Hepatocyte (in vitro differentiated cells): ENCODE data around the gene FAM193A. TPM values are rescaled to one million over a fixed set of nuclear protein-coding genes. Genes with fewer than 3 reads are reported as not detected.
"Not testable (repeated sequence)": the region's sequence is repeated elsewhere in the genome, so short reads cannot be mapped to it uniquely, and the experiment has no call there.

Source experiments
- DNase-seq: peaks from one replicate; pipeline ENCODE4 v3.0.0-alpha.2; 2016; ENCODE audit warnings: low spot score
- H2AFZ ChIP-seq: fragments of 200-600 bp; sonication (generic); 2 replicates; pipeline ENCODE4 v1.6.0; 2016; ENCODE audit warnings: antibody characterized with exemption, mild to moderate bottlenecking
- H3K27ac ChIP-seq: fragments of 200-600 bp; sonication (generic); 2 replicates; pipeline ENCODE4 v1.5.1; 2016; ENCODE audit warnings: mild to moderate bottlenecking
- H3K27me3 ChIP-seq: fragments of 200-600 bp; sonication (generic); 2 replicates; pipeline ENCODE4 v1.6.1; 2016
- H3K36me3 ChIP-seq: fragments of 200-600 bp; sonication (generic); replicated peaks from 2 replicates; pipeline ENCODE4 v1.5.1; 2016; ENCODE audit warnings: low read depth; ENCODE audit not compliant: insufficient read depth
- H3K4me1 ChIP-seq: fragments of 200-600 bp; sonication (generic); 2 replicates; pipeline ENCODE4 v1.5.1; 2016; ENCODE audit warnings: mild to moderate bottlenecking, moderate library complexity; ENCODE audit not compliant: insufficient read depth
- H3K4me2 ChIP-seq: fragments of 200-600 bp; sonication (generic); 2 replicates; pipeline ENCODE4 v1.6.0; 2016
- H3K4me3 ChIP-seq: fragments of 200-600 bp; sonication (generic); 2 replicates; pipeline ENCODE4 v1.5.1; 2016; ENCODE audit warnings: mild to moderate bottlenecking
- H3K79me2 ChIP-seq: fragments of 200-600 bp; sonication (generic); 2 replicates; pipeline ENCODE4 v1.6.0; 2017; ENCODE audit warnings: mild to moderate bottlenecking
- H3K9me2 ChIP-seq: fragments of 200-600 bp; sonication (generic); replicated peaks from 2 replicates; pipeline ENCODE4 v1.6.0; 2017; ENCODE audit warnings: mild to moderate bottlenecking; ENCODE audit not compliant: insufficient read depth
- H3K9me3 ChIP-seq: fragments of 200-600 bp; sonication (generic); 2 replicates; pipeline ENCODE4 v1.5.1; 2016; ENCODE audit warnings: low read depth, mild to moderate bottlenecking
- H4K20me1 ChIP-seq: fragments of 200-600 bp; sonication (generic); 2 replicates; pipeline ENCODE4 v1.6.0; 2016; ENCODE audit warnings: mild to moderate bottlenecking; ENCODE audit not compliant: insufficient read depth, poor library complexity, severe bottlenecking
- CTCF ChIP-seq: fragments of 200-600 bp; sonication (generic); IDR thresholded peaks from 2 replicates; pipeline ENCODE4 v1.5.1; 2016; ENCODE audit warnings: antibody characterized with exemption, mild to moderate bottlenecking; ENCODE audit not compliant: poor library complexity
- EZH2 ChIP-seq: fragments of 200-600 bp; sonication (generic); IDR thresholded peaks from 2 replicates; pipeline ENCODE4 v1.6.1; 2016; ENCODE audit warnings: antibody characterized with exemption, mild to moderate bottlenecking, borderline replicate concordance
- EZH2phosphoT487 ChIP-seq: fragments of 200-600 bp; sonication (generic); IDR thresholded peaks from one replicate; pipeline ENCODE4 v1.6.1; 2018; ENCODE audit warnings: antibody characterized with exemption, mild to moderate bottlenecking, low read depth, moderate library complexity; ENCODE audit not compliant: unreplicated experiment, severe bottlenecking
- WGBS: methylation state at CpG from one replicate; pipeline ENCODE4 v1.1.6; 2016; ENCODE audit warnings: low lambda C conversion rate; ENCODE audit errors: missing lambda C conversion rate; 5-methylcytosine and 5-hydroxymethylcytosine counted together
- polyA plus RNA-seq: library from polyadenylated mRNA; unstranded; fragments of >200 nt; fragmentation: Nextera tagmentation; extraction: Ambion mirVana; gene quantifications from 2 replicates; pipeline ENCODE4 v1.2.1, GENCODE V29; 2016
- small RNA-seq: library from RNA; depleted of rRNA; stranded (forward); fragments of <200 nt; gene quantifications from one replicate; pipeline ENCODE3, GENCODE V24; 2014
- total RNA-seq: library from RNA; depleted of rRNA; stranded (reverse); fragments of >200 nt; gene quantifications from 2 replicates; pipeline ENCODE4 v1.2.3, GENCODE V29; 2014

Gene FAM193A
- total and polyA plus RNA-seq, 2 experiments from 2014 or later: 11.4 to 15.8 TPM

- Histone ChIP-seq H2AFZ (no peak overlapping the region), H4K20me1 (no peaks in the 10 kb centered on the region), H3K4me1 (no peaks in the 10 kb centered on the region), H3K9me3 (no peaks in the 10 kb centered on the region), H3K27me3 (no peaks in the 10 kb centered on the region), H3K4me3 (no peak overlapping the region), H3K4me2 (no peak overlapping the region), H3K36me3 (no peaks in the 10 kb centered on the region), H3K9me2 (no peaks in the 10 kb centered on the region), H3K79me2 (no peaks in the 10 kb centered on the region), H3K27ac (no peak overlapping the region)
- 58% methylated on average over 15 of the region's 15 CpGs for WGBS
- no peak for DNase-seq
- no peak for TF ChIP-seq EZH2
- TF ChIP-seq EZH2phosphoT487: no peak
- TF ChIP-seq CTCF: no peak
Measured at GRCh38 chr4:2768921-2769336, 232.5 kb downstream of the FAM193A start.

GRCh38 chr4:2771264-2771663, 234.8 kb downstream of the FAM193A start:
- no peaks in the 10 kb centered on the region for H4K20me1 ChIP-seq
- no peak for TF ChIP-seq EZH2phosphoT487
- no peak for TF ChIP-seq CTCF
- TF ChIP-seq EZH2: no peak
- H3K27ac ChIP-seq: no peak overlapping the region
- no peaks in the 10 kb centered on the region for H3K4me1 ChIP-seq
- H3K79me2 ChIP-seq: no peaks in the 10 kb centered on the region
- no peaks in the 10 kb centered on the region for H3K27me3 ChIP-seq
- no peaks in the 10 kb centered on the region for H3K36me3 ChIP-seq
- H3K9me2 ChIP-seq: no peaks in the 10 kb centered on the region
- H3K4me3 ChIP-seq: no peak overlapping the region
- no peaks in the 10 kb centered on the region for H3K9me3 ChIP-seq
- DNase-seq: no peak
- no peak overlapping the region for H2AFZ ChIP-seq
- H3K4me2 ChIP-seq: no peak overlapping the region
- 75% methylated on average over 3 of the region's 3 CpGs for WGBS

DNA sequence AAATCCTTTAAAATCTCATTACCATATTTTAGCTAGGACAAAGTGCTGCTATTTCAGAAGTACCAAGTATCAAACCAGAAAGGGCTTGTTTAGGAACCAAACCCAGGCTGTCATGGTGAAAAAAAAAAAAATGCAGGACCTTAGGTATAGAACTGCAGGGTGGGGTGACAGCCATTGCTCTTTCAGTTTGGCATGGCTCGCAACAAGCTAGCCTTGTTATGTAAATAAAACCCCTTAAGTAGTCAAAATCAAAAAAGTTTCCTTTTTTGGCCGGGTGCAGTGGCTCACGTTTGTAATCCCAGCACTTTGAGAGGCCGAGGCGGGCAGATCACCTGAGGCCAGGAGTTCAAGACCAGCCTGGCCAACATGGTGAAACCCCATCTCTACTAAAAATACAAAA, 244.2 kb downstream of the FAM193A start:
- not testable (repeated sequence) for H2AFZ ChIP-seq, H3K9me2 ChIP-seq, H3K79me2 ChIP-seq, H3K27ac ChIP-seq, H3K9me3 ChIP-seq, H3K4me1 ChIP-seq, H3K27me3 ChIP-seq, H3K36me3 ChIP-seq, DNase-seq, H3K4me2 ChIP-seq, H4K20me1 ChIP-seq, H3K4me3 ChIP-seq
- 85% methylated on average over 5 of the region's 5 CpGs for WGBS

DNA sequence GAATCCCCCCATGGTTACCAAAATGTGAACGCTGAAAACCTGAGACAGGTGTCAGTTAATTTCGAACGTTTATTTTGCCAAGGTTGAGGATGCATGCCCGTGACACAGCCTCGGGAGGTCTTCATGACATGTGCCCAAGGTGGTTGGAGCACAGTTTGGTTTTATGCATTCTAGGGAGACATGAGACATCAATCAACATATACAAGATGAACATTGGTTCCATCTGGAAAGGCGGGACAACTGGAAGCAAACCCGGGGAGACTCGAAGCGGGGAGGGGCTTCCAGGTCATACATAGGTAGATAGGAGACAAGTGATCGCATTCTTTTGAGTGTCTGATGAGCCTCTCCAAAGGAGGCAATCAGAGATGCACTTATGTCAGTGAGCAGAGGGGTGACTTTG, 245.5 kb downstream of the FAM193A start:
- no peaks in the 10 kb centered on the region for H3K4me1 ChIP-seq
- H3K4me2 ChIP-seq: no peak overlapping the region
- H4K20me1 ChIP-seq: no peaks in the 10 kb centered on the region
- no peak overlapping the region for H2AFZ ChIP-seq
- no peak overlapping the region for H3K27ac ChIP-seq
- WGBS: 95% methylated on average over 10 of the region's 10 CpGs
- DNase-seq: no peak
- no peaks in the 10 kb centered on the region for H3K9me2 ChIP-seq
- H3K36me3 ChIP-seq: no peaks in the 10 kb centered on the region
- TF ChIP-seq CTCF: no peak
- TF ChIP-seq EZH2phosphoT487: no peak
- no peak for TF ChIP-seq EZH2
- no peaks in the 10 kb centered on the region for H3K79me2 ChIP-seq
- no peak overlapping the region for H3K4me3 ChIP-seq
- H3K27me3 ChIP-seq: no peaks in the 10 kb centered on the region
- H3K9me3 ChIP-seq: no peaks in the 10 kb centered on the region

Small RNA genes within 50 kb of the gene (small RNA-seq; reads per million reads assigned to genes)
- gene CR545473.1 (not detected), gene RF00019 (not detected)

Other genes with a start within 250 kb of the FAM193A start
- 0.60 and 2.2 TPM in 2 replicates for gene ZFYVE28, start 118.0 kb upstream of the FAM193A start, total RNA-seq
- 3.1 and 3.4 TPM in 2 replicates for gene ZFYVE28, start 118.0 kb upstream of the FAM193A start, polyA plus RNA-seq
- 0.04 TPM in 1 of 2 replicates, not detected in the other for gene CFAP99, start 117.7 kb upstream of the FAM193A start, total RNA-seq
- gene CFAP99, start 117.7 kb upstream of the FAM193A start, polyA plus RNA-seq: 0.09 TPM in 1 of 2 replicates, not detected in the other
- gene RNF4, start 67.5 kb upstream of the FAM193A start, total RNA-seq: 48.2 and 50.3 TPM in 2 replicates
- gene RNF4, start 67.5 kb upstream of the FAM193A start, polyA plus RNA-seq: 42.4 and 50.8 TPM in 2 replicates
- 38.2 and 42.7 TPM in 2 replicates for gene TNIP2, start 219.7 kb downstream of the FAM193A start, total RNA-seq
- 43.0 and 50.8 TPM in 2 replicates for gene TNIP2, start 219.7 kb downstream of the FAM193A start, polyA plus RNA-seq